ENCODE measurements around the gene SASH1.

SASH1 gene

GRCh38 chr6:148591656-148592055, 249.0 kb downstream of the SASH1 start:
- DNase-seq (ENCODE audit: low read depth): no peak

DNA sequence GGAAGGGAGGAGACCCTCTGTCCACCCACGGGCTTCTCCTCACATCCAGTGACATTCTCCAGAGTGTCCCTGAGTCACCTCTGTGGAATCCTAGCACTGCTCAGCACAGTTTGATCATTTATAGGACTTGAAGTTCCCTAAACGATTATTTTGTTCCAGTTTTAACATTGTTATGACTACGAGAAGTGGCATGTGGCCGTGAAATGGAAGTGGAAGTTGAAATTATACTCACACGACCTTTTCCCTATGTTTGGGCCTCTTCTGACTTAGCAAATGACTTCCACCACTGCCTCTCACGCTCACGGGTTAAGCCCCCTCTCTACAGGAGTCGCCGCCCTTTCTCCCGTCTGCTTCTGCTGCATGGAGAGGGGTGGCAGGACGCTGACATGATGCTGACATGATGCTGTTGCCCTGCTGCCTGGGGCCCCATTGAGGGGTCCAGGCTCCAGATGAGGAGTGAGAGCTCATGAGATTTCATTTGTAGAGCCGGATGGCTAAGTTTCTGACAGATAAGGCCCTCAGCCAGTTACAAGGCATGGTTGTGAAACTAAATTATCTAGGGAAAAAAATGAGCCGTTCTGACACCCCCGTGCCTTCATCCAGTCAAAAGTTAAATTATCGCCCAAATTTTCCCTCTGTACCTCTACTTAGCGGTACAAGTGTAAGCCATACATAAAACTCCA, 250.6 kb downstream of the SASH1 start:
- no peak for DNase-seq (ENCODE audit: low read depth)

DNA sequence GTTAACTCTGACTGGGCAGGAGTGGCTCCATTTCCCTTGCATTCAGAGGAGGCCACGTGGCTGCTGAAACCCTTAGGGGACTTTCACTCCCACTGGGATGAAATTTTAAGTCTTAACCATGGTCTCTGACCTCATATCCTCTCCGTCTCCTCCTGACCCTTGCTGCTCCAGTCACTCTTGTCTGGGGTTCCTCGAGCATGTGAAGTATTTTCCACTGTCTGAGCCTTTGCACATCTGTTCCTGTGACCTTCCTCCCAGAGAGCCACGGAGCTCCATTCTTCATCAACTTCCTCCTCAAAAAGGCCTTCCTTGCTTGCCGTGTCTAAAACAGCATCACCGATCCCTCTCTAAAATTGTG, 251.2 kb downstream of the SASH1 start:
- no peak for DNase-seq (ENCODE audit: low read depth)

DNA sequence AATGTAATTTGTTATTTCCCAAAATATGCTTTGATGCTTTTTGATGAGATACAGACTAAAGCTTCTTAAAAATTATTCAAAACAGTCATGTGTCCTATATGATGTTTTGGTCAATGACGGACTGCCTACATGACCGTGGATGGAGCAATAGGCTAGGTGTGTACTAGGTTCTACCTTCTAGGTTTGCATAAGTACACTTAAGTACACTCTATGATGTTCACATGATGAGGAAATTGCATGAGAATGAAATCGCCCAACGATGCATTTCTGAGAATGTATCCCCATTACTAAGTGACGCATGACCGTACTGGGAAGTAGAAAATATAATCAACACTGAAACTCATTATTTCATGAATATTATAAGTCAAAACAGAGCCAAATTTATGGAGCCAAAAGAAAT, 252.9 kb downstream of the SASH1 start:
- DNase-seq (ENCODE audit: low read depth): no peak

DNA sequence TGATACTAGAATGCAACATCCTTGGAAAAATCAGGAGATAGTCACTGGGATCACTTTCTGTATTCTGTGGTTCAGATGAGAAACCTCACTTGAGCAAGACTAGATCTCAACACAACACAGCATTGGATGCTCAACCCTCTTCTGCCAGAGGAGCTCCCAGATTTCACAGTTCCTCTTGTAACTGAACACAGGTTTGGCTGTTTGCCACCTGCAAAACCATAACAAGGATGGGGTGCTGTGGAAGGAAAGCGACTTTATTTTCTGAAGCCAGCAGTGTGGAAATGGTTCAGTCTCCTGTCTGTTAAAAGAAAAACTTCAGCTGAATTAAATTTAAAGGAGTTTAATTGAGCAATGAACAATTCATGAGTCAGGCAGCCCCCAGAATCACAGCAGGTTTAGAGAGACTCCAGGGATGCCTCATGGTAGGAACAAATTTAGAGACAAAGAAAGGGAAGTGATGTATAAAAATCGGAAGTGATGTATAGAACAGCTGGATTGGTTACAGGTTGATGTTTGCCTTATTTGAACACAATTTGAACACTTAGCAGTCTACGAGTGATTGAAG, 254.3 kb downstream of the SASH1 start:
- no peak for DNase-seq (ENCODE audit: low read depth)

DNA sequence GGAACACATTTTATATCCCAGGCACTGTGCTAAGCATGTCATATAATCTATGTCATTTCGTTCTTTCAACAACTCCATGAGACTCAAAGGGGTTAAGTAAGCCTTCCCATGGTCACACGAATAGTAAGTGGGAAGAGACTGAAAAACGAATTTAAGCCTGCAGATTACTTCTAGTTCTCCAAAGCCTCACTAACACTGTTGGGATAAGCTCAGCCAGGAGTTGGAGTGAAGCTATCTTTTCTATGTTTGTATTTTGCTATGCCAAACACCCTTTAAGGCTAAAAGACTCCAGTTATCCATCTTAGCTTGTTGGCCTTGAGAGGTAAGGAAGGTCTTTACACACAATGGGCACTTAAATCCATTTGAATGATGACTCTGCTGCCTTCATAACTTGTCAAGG, 256.1 kb downstream of the SASH1 start:
- DNase-seq (ENCODE audit: low read depth): no peak

DNA sequence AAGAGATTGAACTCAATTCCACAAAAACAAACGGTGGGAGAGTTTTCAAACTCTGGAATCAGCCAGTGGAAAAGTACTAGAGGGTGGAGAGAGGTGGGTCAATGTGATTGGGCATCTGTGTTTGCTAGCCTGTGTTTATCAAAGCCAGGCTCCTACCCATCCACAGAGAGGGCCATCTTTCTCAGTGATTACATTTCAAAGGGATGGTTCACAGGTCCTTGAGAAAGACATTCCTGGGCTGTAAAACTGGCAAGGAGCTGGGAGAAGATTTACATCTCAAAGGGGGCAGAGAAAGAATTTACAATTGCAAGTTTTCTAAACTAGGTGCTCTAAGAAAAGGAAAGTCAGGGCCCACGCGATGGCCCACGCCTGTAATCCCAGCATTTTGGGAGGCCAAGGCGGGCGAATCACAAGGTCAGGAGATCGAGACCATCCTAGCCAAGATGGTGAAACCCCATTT, 257.4 kb downstream of the SASH1 start:
- no peak for DNase-seq (ENCODE audit: low read depth)

Measured in activated gamma-delta T cell treated with anti-CD3 and anti-CD28 coated beads, Interleukin-2, amount 50 U/mL, for 16 hours (primary cell).